Measurements from ENCODE around the gene SYCP2.

DNA sequence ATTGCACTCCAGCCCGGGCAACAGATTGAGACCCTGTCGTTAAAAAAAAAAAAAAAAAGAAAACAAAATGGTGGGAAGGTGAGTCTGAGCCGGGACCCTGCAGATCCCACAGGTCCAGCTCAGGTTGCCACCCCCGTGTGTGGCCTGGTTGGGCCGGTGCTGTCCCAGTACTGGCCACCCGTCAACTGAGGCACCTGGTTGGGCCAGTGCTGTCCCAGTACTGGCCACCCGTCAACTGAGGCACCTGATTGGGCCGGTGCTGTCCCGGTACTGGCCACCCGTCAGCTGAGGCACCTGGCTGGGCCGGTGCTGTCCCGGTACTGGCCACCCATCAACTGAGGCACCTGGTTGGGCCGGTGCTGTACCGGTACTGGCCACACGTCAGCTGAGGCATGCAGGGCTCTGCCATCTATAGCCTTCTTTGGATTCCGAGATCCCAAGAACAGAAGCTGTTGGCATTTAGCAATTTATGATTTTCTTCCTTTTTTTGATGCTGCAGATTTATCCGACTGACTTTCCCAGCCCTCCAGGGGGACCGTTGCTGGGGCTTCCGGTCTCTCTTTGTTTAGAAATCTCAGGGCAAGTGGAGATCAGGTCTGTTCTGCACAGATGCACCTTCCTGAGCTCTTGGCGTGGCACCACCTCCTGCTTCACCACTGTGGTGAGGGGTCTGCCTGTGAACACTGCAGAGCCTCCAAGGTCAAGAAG lies 113.8 kb downstream of the SYCP2 start:
- TF ChIP-seq CTCF (IDR thresholded peaks at IDR 0.05; ENCODE audit: insufficient read depth, low read length, poor library complexity, severe bottlenecking): no peak
- TF ChIP-seq EZH2phosphoT487 (conservative IDR thresholded peaks at IDR 0.05; ENCODE audit: low read length): no peak

Data from SU-DHL-6 (cell line).